Kidney epithelial cell (primary cell): ENCODE results near the gene FGFR3. TPM values are rescaled to one million over a fixed set of nuclear protein-coding genes. Genes with fewer than 3 reads are reported as not detected.

Source experiments
- DNase-seq: peaks from one replicate; pipeline ENCODE4 v3.0.0-alpha.2; 2010; ENCODE audit warnings: low read depth
- H3K27me3 ChIP-seq: 2 replicates; pipeline ENCODE4 v1.6.0; 2011; ENCODE audit warnings: low read length; ENCODE audit not compliant: control insufficient read depth, insufficient read depth
- H3K36me3 ChIP-seq: 2 replicates; pipeline ENCODE4 v1.5.1; 2011; ENCODE audit warnings: low read length; ENCODE audit not compliant: control insufficient read depth, insufficient read depth
- H3K4me3 ChIP-seq: 2 replicates; pipeline ENCODE4 v1.5.1; 2011; ENCODE audit warnings: low read depth, mild to moderate bottlenecking, control low read depth, low read length
- CTCF ChIP-seq: IDR thresholded peaks from 2 replicates; pipeline ENCODE4 v1.5.1; 2011; ENCODE audit warnings: mild to moderate bottlenecking, moderate library complexity, low read length, control low read depth, inconsistent platforms; ENCODE audit not compliant: insufficient read depth, poor library complexity, severe bottlenecking
- total RNA-seq: library from RNA; depleted of rRNA; stranded (reverse); fragments of >200 nt; gene quantifications from 2 replicates; pipeline ENCODE4 v1.2.3, GENCODE V29; 2015

Gene FGFR3
- total RNA-seq, 1 donor from 2014 or later, result 3.2 TPM

GRCh38 chr4:1795299-1796195, 2.5 kb downstream of the FGFR3 start:
- Histone ChIP-seq H3K27me3 (peaks cover 70% of the 10 kb centered on the region), H3K36me3 (no peaks in the 10 kb centered on the region), H3K4me3 (peak overlapping the region; percentile 17)
- DNase-seq, result no peak
- TF ChIP-seq CTCF, result no peak

- no peaks in the 10 kb centered on the region for H3K36me3 ChIP-seq
- H3K4me3 ChIP-seq, result no peak overlapping the region
- DNase-seq, result no peak
- TF ChIP-seq CTCF, result no peak
- peaks cover 65% of the 10 kb centered on the region for H3K27me3 ChIP-seq
Observed at GRCh38 chr4:1796486-1797204, 3.6 kb downstream of the FGFR3 start.

DNA sequence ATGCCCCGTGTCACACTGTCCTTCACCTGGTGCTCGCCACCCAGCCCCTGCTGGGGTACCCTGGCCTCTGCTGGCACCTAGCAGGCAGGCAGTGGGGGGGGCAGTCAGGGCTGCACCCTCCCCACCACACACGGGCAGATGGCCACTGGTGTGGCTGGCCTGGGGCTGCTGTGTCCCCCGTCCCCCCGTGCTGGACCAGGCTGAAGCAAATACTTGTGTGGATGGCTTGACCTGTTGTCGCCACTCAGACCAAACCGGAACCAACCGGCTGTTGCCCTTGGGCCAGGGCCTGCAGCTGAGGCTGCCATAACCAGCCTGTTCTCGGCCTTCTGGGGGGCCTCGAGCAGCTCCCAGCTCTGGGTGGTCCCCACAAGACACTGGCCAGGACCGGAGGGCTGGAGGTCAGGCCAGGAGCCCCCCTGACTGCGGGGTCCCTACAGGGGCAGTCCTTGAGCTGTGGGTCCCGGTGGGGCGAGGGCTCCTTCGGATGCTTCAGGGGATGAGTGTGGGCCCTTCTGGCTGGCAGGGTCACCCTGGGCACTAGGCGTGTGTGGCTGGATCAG, 4.3 kb downstream of the FGFR3 start:
- Histone ChIP-seq H3K27me3 (peaks cover 59% of the 10 kb centered on the region), H3K4me3 (no peak overlapping the region), H3K36me3 (no peaks in the 10 kb centered on the region)
- DNase-seq, result no peak
- TF ChIP-seq CTCF, result no peak

GRCh38 chr4:1797861-1798579, 4.9 kb downstream of the FGFR3 start:
- Histone ChIP-seq H3K4me3 (no peak overlapping the region), H3K36me3 (no peaks in the 10 kb centered on the region), H3K27me3 (peaks cover 54% of the 10 kb centered on the region)
- no peak for TF ChIP-seq CTCF
- no peak for DNase-seq

- H3K36me3 ChIP-seq, result no peaks in the 10 kb centered on the region
- DNase-seq, result no peak
- no peak overlapping the region for H3K4me3 ChIP-seq
- no peak for TF ChIP-seq CTCF
- peaks cover 54% of the 10 kb centered on the region for H3K27me3 ChIP-seq
Observed at GRCh38 chr4:1798580-1799386, 5.7 kb downstream of the FGFR3 start.
